Measurements from ENCODE around the gene AOX1. TPM values are rescaled to one million over a fixed set of nuclear protein-coding genes. Genes with fewer than 3 reads are reported as not detected.
"Not testable (repeated sequence)": the region's sequence is repeated elsewhere in the genome, so short reads cannot be mapped to it uniquely, and the experiment has no call there.

The AOX1 gene
- total RNA-seq, 2 donors from 2014 or later: 24.8 to 47.9 TPM

GRCh38 chr2:200624658-200625057 lies 38.8 kb downstream of the AOX1 start:
- TF ChIP-seq POLR2A (IDR thresholded peaks at IDR 0.05): no peak
- TF ChIP-seq CTCF (IDR thresholded peaks at IDR 0.05): no peak
- TF ChIP-seq POLR2AphosphoS5 (IDR thresholded peaks at IDR 0.05): no peak
- no peak for DNase-seq (ENCODE audit: low spot score)
- H3K27me3 ChIP-seq (replicated peaks; ENCODE audit: insufficient read depth): no peaks in the 10 kb centered on the region
- no peak overlapping the region for H3K4me3 ChIP-seq
- H3K9me3 ChIP-seq: no peaks in the 10 kb centered on the region
- H3K36me3 ChIP-seq: no peaks in the 10 kb centered on the region
- intact Hi-C loops (cut with DNase I): no loop called here
- no peak overlapping the region for H3K27ac ChIP-seq
- 63% methylated on average over 3 of the region's 3 CpGs for WGBS
- no peaks in the 10 kb centered on the region for H3K4me1 ChIP-seq (replicated peaks)

GRCh38 chr2:200625282-200625681 lies 39.5 kb downstream of the AOX1 start:
- Histone ChIP-seq H3K9me3 (no peaks in the 10 kb centered on the region), H3K4me1 (replicated peaks) (no peaks in the 10 kb centered on the region), H3K36me3 (no peaks in the 10 kb centered on the region), H3K27me3 (replicated peaks; ENCODE audit: insufficient read depth) (no peaks in the 10 kb centered on the region), H3K27ac (no peak overlapping the region), H3K4me3 (no peak overlapping the region)
- TF ChIP-seq CTCF (IDR thresholded peaks at IDR 0.05) (no peak), POLR2A (IDR thresholded peaks at IDR 0.05) (no peak), POLR2AphosphoS5 (IDR thresholded peaks at IDR 0.05) (no peak)
- WGBS: 70% methylated on average over 2 of the region's 2 CpGs
- DNase-seq (ENCODE audit: low spot score): no peak
- intact Hi-C loops (cut with DNase I): no loop called here

GRCh38 chr2:200625958-200626363 lies 40.1 kb downstream of the AOX1 start:
- TF ChIP-seq POLR2A (IDR thresholded peaks at IDR 0.05) (no peak), CTCF (IDR thresholded peaks at IDR 0.05) (no peak), POLR2AphosphoS5 (IDR thresholded peaks at IDR 0.05) (no peak)
- intact Hi-C loops (cut with DNase I): no loop called here
- Histone ChIP-seq H3K4me1 (replicated peaks) (no peaks in the 10 kb centered on the region), H3K27me3 (replicated peaks; ENCODE audit: insufficient read depth) (no peaks in the 10 kb centered on the region), H3K9me3 (no peaks in the 10 kb centered on the region), H3K27ac (no peak overlapping the region), H3K36me3 (no peaks in the 10 kb centered on the region), H3K4me3 (no peak overlapping the region)
- WGBS: 85% methylated on average over 2 of the region's 2 CpGs
- no peak for DNase-seq (ENCODE audit: low spot score)

- 45% methylated on average over 4 of the region's 4 CpGs for WGBS
- Histone ChIP-seq H3K27ac (no peak overlapping the region), H3K4me1 (replicated peaks) (no peaks in the 10 kb centered on the region), H3K4me3 (no peak overlapping the region), H3K9me3 (no peaks in the 10 kb centered on the region), H3K36me3 (no peaks in the 10 kb centered on the region), H3K27me3 (replicated peaks; ENCODE audit: insufficient read depth) (no peaks in the 10 kb centered on the region)
- TF ChIP-seq POLR2AphosphoS5 (IDR thresholded peaks at IDR 0.05) (no peak), POLR2A (IDR thresholded peaks at IDR 0.05) (no peak)
- intact Hi-C loops (cut with DNase I): no loop called here
- DNase-seq (ENCODE audit: low spot score): no peak
Observed at GRCh38 chr2:200627110-200627770, 41.4 kb downstream of the AOX1 start.

- H3K27ac ChIP-seq; H3K27me3 ChIP-seq (replicated peaks; ENCODE audit: insufficient read depth); H3K4me1 ChIP-seq (replicated peaks); intact Hi-C loops (cut with DNase I); H3K4me3 ChIP-seq; H3K36me3 ChIP-seq; H3K9me3 ChIP-seq; DNase-seq (ENCODE audit: low spot score): not testable (repeated sequence)
- 90% methylated on average over 4 of the region's 4 CpGs for WGBS
Observed at GRCh38 chr2:200628461-200628860, 42.6 kb downstream of the AOX1 start.

- H3K36me3 ChIP-seq: no peaks in the 10 kb centered on the region
- H3K4me1 ChIP-seq (replicated peaks): no peaks in the 10 kb centered on the region
- TF ChIP-seq POLR2AphosphoS5 (IDR thresholded peaks at IDR 0.05) (no peak), POLR2A (IDR thresholded peaks at IDR 0.05) (no peak), CTCF (IDR thresholded peaks at IDR 0.05) (no peak)
- intact Hi-C loops (cut with DNase I): no loop called here
- no peak for DNase-seq (ENCODE audit: low spot score)
- no peak overlapping the region for H3K4me3 ChIP-seq
- 78% methylated on average over 1 of the region's 1 CpG for WGBS
- no peaks in the 10 kb centered on the region for H3K27me3 ChIP-seq (replicated peaks; ENCODE audit: insufficient read depth)
- no peak overlapping the region for H3K27ac ChIP-seq
- no peaks in the 10 kb centered on the region for H3K9me3 ChIP-seq
Observed at GRCh38 chr2:200631287-200631686, 45.5 kb downstream of the AOX1 start.

Data from prostate gland (tissue), 2 donors.